GM23338 (cell line): ENCODE measurements around the gene AOC2. TPM values are rescaled to one million over a fixed set of nuclear protein-coding genes. Genes with fewer than 3 reads are reported as not detected.

Source experiments
- ATAC-seq: fragments of 200-7000 bp; cut with Tn5 transposase; 3 replicates; pipeline ENCODE4 v1.9.1; 2020
- DNase-seq: peaks from one replicate; pipeline ENCODE4 v3.0.0-alpha.2; 2015; ENCODE audit warnings: low spot score
- H2AFZ ChIP-seq: fragments of 200-600 bp; sonication (generic); 2 replicates; pipeline ENCODE4 v1.8.0; 2016; ENCODE audit warnings: antibody characterized with exemption, mild to moderate bottlenecking, moderate library complexity
- H3F3A ChIP-seq: fragments of 200-600 bp; sonication (generic); replicated peaks from 2 replicates; pipeline ENCODE4 v1.8.0; 2017; ENCODE audit warnings: antibody characterized with exemption, mixed run types, low read depth
- H3K27ac ChIP-seq: fragments of 200-600 bp; sonication (generic); 2 replicates; pipeline ENCODE4 v1.6.1; 2016; ENCODE audit warnings: low read depth
- H3K27me3 ChIP-seq: fragments of 200-600 bp; sonication (generic); 2 replicates; pipeline ENCODE4 v1.8.0; 2016; ENCODE audit warnings: mild to moderate bottlenecking, mixed run types, moderate library complexity; ENCODE audit not compliant: insufficient read depth
- H3K36me3 ChIP-seq: fragments of 200-600 bp; sonication (generic); 2 replicates; pipeline ENCODE4 v1.8.0; 2016; ENCODE audit warnings: mild to moderate bottlenecking; ENCODE audit not compliant: insufficient read depth
- H3K4me1 ChIP-seq: fragments of 200-600 bp; sonication (generic); 2 replicates; pipeline ENCODE4 v1.8.0; 2016; ENCODE audit warnings: mild to moderate bottlenecking, moderate library complexity; ENCODE audit not compliant: insufficient read depth
- H3K4me2 ChIP-seq: fragments of 200-600 bp; sonication (generic); 2 replicates; pipeline ENCODE4 v1.7.1; 2017; ENCODE audit warnings: mixed run types
- H3K4me3 ChIP-seq: fragments of 200-600 bp; sonication (generic); 2 replicates; pipeline ENCODE4 v1.6.1; 2016; ENCODE audit warnings: mixed run types
- H3K79me2 ChIP-seq: fragments of 200-600 bp; sonication (generic); replicated peaks from 2 replicates; pipeline ENCODE4 v1.8.0; 2017; ENCODE audit warnings: mild to moderate bottlenecking; ENCODE audit not compliant: insufficient read depth
- H3K9me2 ChIP-seq: fragments of 200-600 bp; sonication (generic); 2 replicates; pipeline ENCODE4 v1.8.0; 2017; ENCODE audit not compliant: insufficient read depth
- H4K20me1 ChIP-seq: fragments of 200-600 bp; sonication (generic); replicated peaks from 2 replicates; pipeline ENCODE4 v1.8.0; 2017; ENCODE audit warnings: mild to moderate bottlenecking; ENCODE audit not compliant: insufficient read depth
- H3K27ac Mint-ChIP-seq: 2 replicates; pipeline ENCODE4 v1.8.0; 2020; ENCODE audit warnings: inconsistent platforms, mild to moderate bottlenecking, moderate library complexity, mixed read lengths
- H3K27me3 Mint-ChIP-seq: 3 replicates; pipeline ENCODE4 v1.8.0; 2022; ENCODE audit warnings: low read depth, mild to moderate bottlenecking, moderate library complexity, mixed read lengths, inconsistent platforms; ENCODE audit not compliant: insufficient read depth, poor library complexity
- H3K36me3 Mint-ChIP-seq: 3 replicates; pipeline ENCODE4 v1.8.0; 2021; ENCODE audit warnings: low read depth, mild to moderate bottlenecking, inconsistent platforms, moderate library complexity, mixed read lengths
- H3K4me1 Mint-ChIP-seq: 3 replicates; pipeline ENCODE4 v1.8.0; 2020; ENCODE audit warnings: mild to moderate bottlenecking, inconsistent platforms, mixed read lengths
- H3K4me3 Mint-ChIP-seq: 3 replicates; pipeline ENCODE4 v1.8.0; 2021; ENCODE audit warnings: moderate library complexity, mild to moderate bottlenecking, inconsistent platforms, mixed read lengths
- H3K9me3 Mint-ChIP-seq: 3 replicates; pipeline ENCODE4 v1.8.0; 2020; ENCODE audit warnings: moderate library complexity, mild to moderate bottlenecking, inconsistent platforms, mixed read lengths
- CREB1 ChIP-seq: fragments of 250-450 bp; sonication (Bioruptor Pico); IDR thresholded peaks from 2 replicates; pipeline ENCODE4 v1.5.0; 2020; ENCODE audit warnings: low read depth, mild to moderate bottlenecking, moderate library complexity
- JUNB ChIP-seq: IDR thresholded peaks from one replicate; pipeline ENCODE4 v1.6.1; 2016; ENCODE audit warnings: antibody characterized with exemption; ENCODE audit not compliant: unreplicated experiment
- POLR2AphosphoS5 ChIP-seq: IDR thresholded peaks from 2 replicates; pipeline ENCODE4 v1.6.1; 2016; ENCODE audit warnings: antibody characterized with exemption, low read depth
- REST ChIP-seq: IDR thresholded peaks from one replicate; pipeline ENCODE4 v1.6.1; 2018; ENCODE audit warnings: antibody characterized with exemption; ENCODE audit not compliant: unreplicated experiment
- STAT1 ChIP-seq: IDR thresholded peaks from one replicate; pipeline ENCODE4 v1.6.1; 2016; ENCODE audit warnings: antibody characterized with exemption; ENCODE audit not compliant: unreplicated experiment
- polyA plus RNA-seq: library from polyadenylated mRNA; unstranded; fragments of >200 nt; fragmentation: Nextera tagmentation; extraction: Ambion mirVana; gene quantifications from 2 replicates; pipeline ENCODE4 v1.2.1, GENCODE V29; 2016
- total RNA-seq: library from RNA; depleted of rRNA; stranded (reverse); fragments of >200 nt; shearing (Covaris generic); gene quantifications from 2 replicates; pipeline ENCODE4 v1.2.3, GENCODE V29; 2014
- TF ChIP-seq, protein P1 (sequence below), 2 experiments: fragments of 200-600 bp in 1 of 2; sonication (generic) in 1 of 2; conservative IDR thresholded peaks; 2 replicates each; pipeline versions ENCODE4 v1.5.1 to v1.6.1; 2016 to 2017; ENCODE audit warnings: antibody characterized with exemption in 2 of 2, low read depth in 2 of 2, mild to moderate bottlenecking in 2 of 2, moderate library complexity in 1 of 2
- TF ChIP-seq, protein P2 (sequence below): fragments of 250-450 bp; sonication (Bioruptor Pico); IDR thresholded peaks from 2 replicates; pipeline ENCODE4 v1.5.0; 2020; ENCODE audit warnings: mild to moderate bottlenecking, moderate library complexity

Gene AOC2
- total and polyA plus RNA-seq, 2 experiments from 2014 or later, result 2.0 to 5.8 TPM

GRCh38 chr17:42849451-42850181 lies 5.2 kb downstream of the AOC2 start (continued):
- no peak for TF ChIP-seq REST

GRCh38 chr17:42850954-42851353 lies 6.6 kb downstream of the AOC2 start, which contains the start of gene AOC3:
TSS of gene AOC3 (plus strand) at chr17:42851199. CDS start at chr17:42851344, 145 bp downstream.
- ATAC-seq, result peak; percentile 35
- Histone ChIP-seq H3K9me2 (no peaks in the 10 kb centered on the region), H4K20me1 (no peaks in the 10 kb centered on the region; the same call in 1 of the 2 replicates), H3K36me3 (no peaks in the 10 kb centered on the region), H3K27me3 (no peaks in the 10 kb centered on the region), H3K4me3 (no peak within 1 kb of the TSS), H3K27ac (no peak within 1 kb of the TSS), H2AFZ (no peak within 1 kb of the TSS), H3K79me2 (no peaks in the 10 kb centered on the region), H3F3A (0 out of 2 replicates have a peak, but pooled peaks cover 5% of the 10 kb centered on the region), H3K4me2 (no peak within 1 kb of the TSS), H3K4me1 (no peaks in the 10 kb centered on the region)
- no peak for TF ChIP-seq STAT1
- TF ChIP-seq POLR2AphosphoS5, result no peak
- no peak for TF ChIP-seq REST
- TF ChIP-seq, protein P1, sequence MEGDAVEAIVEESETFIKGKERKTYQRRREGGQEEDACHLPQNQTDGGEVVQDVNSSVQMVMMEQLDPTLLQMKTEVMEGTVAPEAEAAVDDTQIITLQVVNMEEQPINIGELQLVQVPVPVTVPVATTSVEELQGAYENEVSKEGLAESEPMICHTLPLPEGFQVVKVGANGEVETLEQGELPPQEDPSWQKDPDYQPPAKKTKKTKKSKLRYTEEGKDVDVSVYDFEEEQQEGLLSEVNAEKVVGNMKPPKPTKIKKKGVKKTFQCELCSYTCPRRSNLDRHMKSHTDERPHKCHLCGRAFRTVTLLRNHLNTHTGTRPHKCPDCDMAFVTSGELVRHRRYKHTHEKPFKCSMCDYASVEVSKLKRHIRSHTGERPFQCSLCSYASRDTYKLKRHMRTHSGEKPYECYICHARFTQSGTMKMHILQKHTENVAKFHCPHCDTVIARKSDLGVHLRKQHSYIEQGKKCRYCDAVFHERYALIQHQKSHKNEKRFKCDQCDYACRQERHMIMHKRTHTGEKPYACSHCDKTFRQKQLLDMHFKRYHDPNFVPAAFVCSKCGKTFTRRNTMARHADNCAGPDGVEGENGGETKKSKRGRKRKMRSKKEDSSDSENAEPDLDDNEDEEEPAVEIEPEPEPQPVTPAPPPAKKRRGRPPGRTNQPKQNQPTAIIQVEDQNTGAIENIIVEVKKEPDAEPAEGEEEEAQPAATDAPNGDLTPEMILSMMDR (conservative IDR thresholded peaks at IDR 0.05; ENCODE audit: low read depth in 2 of 2), result no peak
- TF ChIP-seq CREB1, result no peak
- TF ChIP-seq, protein P2, sequence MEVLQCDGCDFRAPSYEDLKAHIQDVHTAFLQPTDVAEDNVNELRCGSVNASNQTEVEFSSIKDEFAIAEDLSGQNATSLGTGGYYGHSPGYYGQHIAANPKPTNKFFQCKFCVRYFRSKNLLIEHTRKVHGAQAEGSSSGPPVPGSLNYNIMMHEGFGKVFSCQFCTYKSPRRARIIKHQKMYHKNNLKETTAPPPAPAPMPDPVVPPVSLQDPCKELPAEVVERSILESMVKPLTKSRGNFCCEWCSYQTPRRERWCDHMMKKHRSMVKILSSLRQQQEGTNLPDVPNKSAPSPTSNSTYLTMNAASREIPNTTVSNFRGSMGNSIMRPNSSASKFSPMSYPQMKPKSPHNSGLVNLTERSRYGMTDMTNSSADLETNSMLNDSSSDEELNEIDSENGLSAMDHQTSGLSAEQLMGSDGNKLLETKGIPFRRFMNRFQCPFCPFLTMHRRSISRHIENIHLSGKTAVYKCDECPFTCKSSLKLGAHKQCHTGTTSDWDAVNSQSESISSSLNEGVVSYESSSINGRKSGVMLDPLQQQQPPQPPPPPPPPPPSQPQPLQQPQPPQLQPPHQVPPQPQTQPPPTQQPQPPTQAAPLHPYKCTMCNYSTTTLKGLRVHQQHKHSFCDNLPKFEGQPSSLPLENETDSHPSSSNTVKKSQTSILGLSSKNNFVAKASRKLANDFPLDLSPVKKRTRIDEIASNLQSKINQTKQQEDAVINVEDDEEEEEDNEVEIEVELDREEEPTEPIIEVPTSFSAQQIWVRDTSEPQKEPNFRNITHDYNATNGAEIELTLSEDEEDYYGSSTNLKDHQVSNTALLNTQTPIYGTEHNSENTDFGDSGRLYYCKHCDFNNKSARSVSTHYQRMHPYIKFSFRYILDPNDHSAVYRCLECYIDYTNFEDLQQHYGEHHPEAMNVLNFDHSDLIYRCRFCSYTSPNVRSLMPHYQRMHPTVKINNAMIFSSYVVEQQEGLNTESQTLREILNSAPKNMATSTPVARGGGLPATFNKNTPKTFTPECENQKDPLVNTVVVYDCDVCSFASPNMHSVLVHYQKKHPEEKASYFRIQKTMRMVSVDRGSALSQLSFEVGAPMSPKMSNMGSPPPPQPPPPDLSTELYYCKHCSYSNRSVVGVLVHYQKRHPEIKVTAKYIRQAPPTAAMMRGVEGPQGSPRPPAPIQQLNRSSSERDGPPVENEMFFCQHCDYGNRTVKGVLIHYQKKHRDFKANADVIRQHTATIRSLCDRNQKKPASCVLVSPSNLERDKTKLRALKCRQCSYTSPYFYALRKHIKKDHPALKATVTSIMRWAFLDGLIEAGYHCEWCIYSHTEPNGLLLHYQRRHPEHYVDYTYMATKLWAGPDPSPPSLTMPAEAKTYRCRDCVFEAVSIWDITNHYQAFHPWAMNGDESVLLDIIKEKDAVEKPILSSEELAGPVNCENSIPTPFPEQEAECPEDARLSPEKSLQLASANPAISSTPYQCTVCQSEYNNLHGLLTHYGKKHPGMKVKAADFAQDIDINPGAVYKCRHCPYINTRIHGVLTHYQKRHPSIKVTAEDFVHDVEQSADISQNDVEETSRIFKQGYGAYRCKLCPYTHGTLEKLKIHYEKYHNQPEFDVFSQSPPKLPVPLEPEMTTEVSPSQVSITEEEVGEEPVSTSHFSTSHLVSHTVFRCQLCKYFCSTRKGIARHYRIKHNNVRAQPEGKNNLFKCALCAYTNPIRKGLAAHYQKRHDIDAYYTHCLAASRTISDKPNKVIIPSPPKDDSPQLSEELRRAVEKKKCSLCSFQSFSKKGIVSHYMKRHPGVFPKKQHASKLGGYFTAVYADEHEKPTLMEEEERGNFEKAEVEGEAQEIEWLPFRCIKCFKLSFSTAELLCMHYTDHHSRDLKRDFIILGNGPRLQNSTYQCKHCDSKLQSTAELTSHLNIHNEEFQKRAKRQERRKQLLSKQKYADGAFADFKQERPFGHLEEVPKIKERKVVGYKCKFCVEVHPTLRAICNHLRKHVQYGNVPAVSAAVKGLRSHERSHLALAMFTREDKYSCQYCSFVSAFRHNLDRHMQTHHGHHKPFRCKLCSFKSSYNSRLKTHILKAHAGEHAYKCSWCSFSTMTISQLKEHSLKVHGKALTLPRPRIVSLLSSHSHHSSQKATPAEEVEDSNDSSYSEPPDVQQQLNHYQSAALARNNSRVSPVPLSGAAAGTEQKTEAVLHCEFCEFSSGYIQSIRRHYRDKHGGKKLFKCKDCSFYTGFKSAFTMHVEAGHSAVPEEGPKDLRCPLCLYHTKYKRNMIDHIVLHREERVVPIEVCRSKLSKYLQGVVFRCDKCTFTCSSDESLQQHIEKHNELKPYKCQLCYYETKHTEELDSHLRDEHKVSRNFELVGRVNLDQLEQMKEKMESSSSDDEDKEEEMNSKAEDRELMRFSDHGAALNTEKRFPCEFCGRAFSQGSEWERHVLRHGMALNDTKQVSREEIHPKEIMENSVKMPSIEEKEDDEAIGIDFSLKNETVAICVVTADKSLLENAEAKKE (CRISPR knock-in tag), result no peak
- TF ChIP-seq JUNB, result no peak
- Mint-ChIP-seq H3K4me3 (no peak within 1 kb of the TSS), H3K27me3 (peaks cover 3% of the 10 kb centered on the region), H3K9me3 (no peaks in the 10 kb centered on the region; the same call in 1 of the 3 replicates), H3K36me3 (peaks cover 7% of the 10 kb centered on the region), H3K27ac (no peak within 1 kb of the TSS; the same call in 1 of the 2 replicates), H3K4me1 (peaks cover 5% of the 10 kb centered on the region; the same call in 2 of the 3 replicates)
- DNase-seq, result peak; percentile 29
